ENCODE measurements around the gene SECISBP2L. TPM values are rescaled to one million over a fixed set of nuclear protein-coding genes. Genes with fewer than 3 reads are reported as not detected.

Gene SECISBP2L
- total and polyA plus RNA-seq, 8 donors = 5.1 to 28.4 (median 17.7) TPM

- Histone ChIP-seq H3K36me3 (no peaks in the 10 kb centered on the region), H3K27ac (no peak overlapping the region), H3K4me1 (peaks cover 0 to 6% (median 4%) of the 10 kb centered on the region in 3 donors), H3K9me3 (no peaks in the 10 kb centered on the region), H3K27me3 (no peaks in the 10 kb centered on the region), H3K4me3 (no peak overlapping the region)
- ATAC-seq (no peak), DNase-seq (no peak), FAIRE-seq (no peak)
- intact Hi-C loops (cut with DNase I) = no loop called here
- WGBS, 2 donors = 60 to 67% methylated on average over 2 of the region's 2 CpGs
- TF ChIP-seq CTCF (IDR thresholded peaks at IDR 0.05) = no peak
Observed at GRCh38 chr15:48978638-48979037, 67.6 kb downstream of the SECISBP2L start.

DNA sequence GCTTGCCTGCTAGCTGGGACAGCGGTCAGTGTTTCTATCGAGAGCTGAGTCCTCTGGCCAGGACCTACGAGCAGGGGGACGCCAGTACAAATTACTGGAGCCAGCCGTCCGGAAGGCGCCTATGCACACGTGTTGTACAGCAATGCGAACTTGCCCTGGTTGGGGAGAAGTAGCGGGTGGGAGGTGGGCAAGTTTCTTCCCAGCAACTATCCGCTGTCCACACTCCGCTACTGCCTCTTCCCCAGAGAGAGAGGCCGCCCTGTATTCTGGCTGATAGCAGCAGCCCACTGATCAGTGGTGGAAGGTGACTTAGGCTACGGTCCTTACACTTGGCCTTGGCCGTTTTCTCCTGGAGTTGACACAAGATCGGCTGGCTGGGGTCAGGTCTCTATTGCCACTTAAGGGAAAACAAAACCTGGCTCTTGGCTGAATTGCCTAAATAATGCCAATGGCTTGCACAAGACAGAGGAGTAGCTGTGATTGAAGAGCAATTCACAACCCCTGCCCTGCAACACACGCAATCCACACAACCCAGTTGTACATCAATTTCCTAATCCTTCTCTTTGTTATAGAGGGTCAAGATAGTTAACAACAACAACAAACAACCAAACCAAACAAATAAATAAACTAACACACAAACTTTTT is 69.7 kb downstream of the SECISBP2L start:
- peak in 1 of 4 donors; percentile 7 for ATAC-seq
- 89 to 94% methylated on average over 17 of the region's 17 CpGs for WGBS, 2 donors
- intact Hi-C loops (cut with DNase I) = no loop called here

GRCh38 chr15:48975472-48976419 is 70.5 kb downstream of the SECISBP2L start:
- Histone ChIP-seq H3K9me3 (no peaks in the 10 kb centered on the region), H3K36me3 (no peaks in the 10 kb centered on the region), H3K4me1 (peaks cover 0 to 6% (median 4%) of the 10 kb centered on the region in 3 donors), H3K4me3 (peak overlapping the region; percentile 17 to 50 (median 34)), H3K27ac (no peak overlapping the region), H3K27me3 (no peaks in the 10 kb centered on the region)
- no peak for FAIRE-seq
- WGBS, 2 donors = 6 to 8% methylated on average over 44 to 53 of the region's 53 CpGs
- intact Hi-C loops (cut with DNase I) = no loop called here
- peak; percentile 98 to 100 (median 99) for ATAC-seq
- peak; percentile 57 to 93 (median 80) for DNase-seq
- TF ChIP-seq CTCF (IDR thresholded peaks at IDR 0.05) = peak; percentile 96 to 99 (median 98)

More for the DNA sequence above, 69.7 kb downstream of the SECISBP2L start:
- Histone ChIP-seq H3K4me1 (peaks cover 0 to 6% (median 4%) of the 10 kb centered on the region in 3 donors), H3K9me3 (no peaks in the 10 kb centered on the region), H3K36me3 (no peaks in the 10 kb centered on the region), H3K4me3 (peak overlapping the region in 2 of 4 donors; percentile 46 to 50), H3K27ac (no peak overlapping the region), H3K27me3 (no peaks in the 10 kb centered on the region)
- FAIRE-seq (no peak), DNase-seq (peak in 1 of 6 donors; percentile 46)
- TF ChIP-seq CTCF (IDR thresholded peaks at IDR 0.05) = no peak

GRCh38 chr15:48974882-48975281 is 71.4 kb downstream of the SECISBP2L start:
- TF ChIP-seq CTCF (IDR thresholded peaks at IDR 0.05) = no peak
- FAIRE-seq (no peak), DNase-seq (no peak), ATAC-seq (no peak)
- Histone ChIP-seq H3K4me1 (peaks cover 0 to 6% (median 4%) of the 10 kb centered on the region in 3 donors), H3K4me3 (no peak overlapping the region), H3K9me3 (no peaks in the 10 kb centered on the region), H3K27ac (no peak overlapping the region), H3K27me3 (no peaks in the 10 kb centered on the region), H3K36me3 (no peaks in the 10 kb centered on the region)
- 62 to 71% methylated on average over 2 of the region's 2 CpGs for WGBS, 2 donors
- intact Hi-C loops (cut with DNase I) = no loop called here
